ENCODE data around the gene HMGB1.

Gene HMGB1

DNA sequence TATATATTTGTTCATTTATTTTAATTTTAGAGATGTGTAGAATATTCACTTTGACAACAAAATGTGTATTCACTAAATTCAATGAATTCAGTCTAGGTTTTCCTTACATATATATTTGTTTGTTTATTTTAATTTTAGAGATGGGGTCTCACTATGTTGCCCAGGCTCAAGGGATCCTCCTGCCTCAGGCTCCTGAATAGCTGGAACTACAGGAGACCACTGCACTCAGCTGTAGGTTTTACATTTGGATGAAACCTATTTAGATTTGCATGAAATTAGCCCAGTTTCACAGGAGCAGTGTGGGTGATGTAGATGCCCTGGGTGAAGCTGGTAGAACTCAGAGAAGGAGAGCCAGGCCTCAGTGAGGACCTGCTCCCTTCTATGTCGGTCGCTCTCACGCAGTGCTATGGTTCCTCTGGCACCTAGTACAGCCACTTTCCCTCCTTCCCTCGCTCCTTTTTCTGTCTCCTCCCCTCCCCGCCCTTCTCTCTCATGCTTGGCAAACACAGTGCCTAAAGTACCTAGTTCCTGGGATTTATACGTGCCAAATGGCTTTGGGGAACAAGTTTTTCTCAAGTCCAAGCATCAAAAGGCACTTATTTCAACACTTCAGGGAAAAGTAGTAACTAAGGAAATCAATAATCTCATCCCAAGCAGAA lies 14.7 kb upstream of the HMGB1 start:
- no peak for ATAC-seq
- TF ChIP-seq ZNF565 (CRISPR knock-in tag; conservative IDR thresholded peaks at IDR 0.05; ENCODE audit: low read depth) (no peak), CREB5 (CRISPR knock-in tag; IDR thresholded peaks at IDR 0.05; ENCODE audit: low read depth) (no peak), ZFP3 (CRISPR knock-in tag; IDR thresholded peaks at IDR 0.05) (no peak), TCF4 (CRISPR knock-in tag; IDR thresholded peaks at IDR 0.05; ENCODE audit: borderline replicate concordance) (no peak), ISL1 (CRISPR knock-in tag; IDR thresholded peaks at IDR 0.05) (no peak), RARB (CRISPR knock-in tag; IDR thresholded peaks at IDR 0.05) (no peak), BACH2 (CRISPR knock-in tag; IDR thresholded peaks at IDR 0.05; ENCODE audit: borderline replicate concordance) (no peak), POU6F1 (CRISPR knock-in tag; IDR thresholded peaks at IDR 0.05; ENCODE audit: borderline replicate concordance, low read depth) (no peak), TOX (CRISPR knock-in tag; IDR thresholded peaks at IDR 0.05; ENCODE audit: borderline replicate concordance) (no peak), ZC3H10 (CRISPR knock-in tag; IDR thresholded peaks at IDR 0.05) (no peak), ESRRG (CRISPR knock-in tag; IDR thresholded peaks at IDR 0.05) (no peak), PATZ1 (CRISPR knock-in tag; IDR thresholded peaks at IDR 0.05; ENCODE audit: borderline replicate concordance) (no peak), GLIS3 (CRISPR knock-in tag; IDR thresholded peaks at IDR 0.05) (no peak), ARNTL (CRISPR knock-in tag; IDR thresholded peaks at IDR 0.05; ENCODE audit: borderline replicate concordance, low read depth) (no peak), ZFP30 (CRISPR knock-in tag; IDR thresholded peaks at IDR 0.05) (no peak), ZNF8 (CRISPR knock-in tag; IDR thresholded peaks at IDR 0.05) (no peak)

DNA sequence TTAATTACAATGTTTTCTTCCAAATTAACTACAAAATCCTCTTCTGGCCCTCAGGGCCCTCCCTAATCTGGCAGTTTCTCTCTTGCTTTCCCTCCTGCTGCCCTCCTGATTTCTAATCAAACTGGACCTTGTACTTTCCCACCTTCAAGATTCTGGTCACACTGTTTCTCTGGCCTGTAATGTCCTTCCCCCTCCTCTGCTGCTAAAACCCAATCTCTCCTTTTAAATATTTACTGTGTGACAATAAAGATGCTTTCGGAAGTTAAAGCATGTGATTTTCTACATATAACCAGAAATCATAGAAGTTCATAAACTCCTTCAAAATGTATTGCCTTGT lies 14.1 kb upstream of the HMGB1 start:
- ATAC-seq = no peak
- TF ChIP-seq ARNTL (CRISPR knock-in tag; IDR thresholded peaks at IDR 0.05; ENCODE audit: borderline replicate concordance, low read depth) (no peak), ZC3H10 (CRISPR knock-in tag; IDR thresholded peaks at IDR 0.05) (no peak)

DNA sequence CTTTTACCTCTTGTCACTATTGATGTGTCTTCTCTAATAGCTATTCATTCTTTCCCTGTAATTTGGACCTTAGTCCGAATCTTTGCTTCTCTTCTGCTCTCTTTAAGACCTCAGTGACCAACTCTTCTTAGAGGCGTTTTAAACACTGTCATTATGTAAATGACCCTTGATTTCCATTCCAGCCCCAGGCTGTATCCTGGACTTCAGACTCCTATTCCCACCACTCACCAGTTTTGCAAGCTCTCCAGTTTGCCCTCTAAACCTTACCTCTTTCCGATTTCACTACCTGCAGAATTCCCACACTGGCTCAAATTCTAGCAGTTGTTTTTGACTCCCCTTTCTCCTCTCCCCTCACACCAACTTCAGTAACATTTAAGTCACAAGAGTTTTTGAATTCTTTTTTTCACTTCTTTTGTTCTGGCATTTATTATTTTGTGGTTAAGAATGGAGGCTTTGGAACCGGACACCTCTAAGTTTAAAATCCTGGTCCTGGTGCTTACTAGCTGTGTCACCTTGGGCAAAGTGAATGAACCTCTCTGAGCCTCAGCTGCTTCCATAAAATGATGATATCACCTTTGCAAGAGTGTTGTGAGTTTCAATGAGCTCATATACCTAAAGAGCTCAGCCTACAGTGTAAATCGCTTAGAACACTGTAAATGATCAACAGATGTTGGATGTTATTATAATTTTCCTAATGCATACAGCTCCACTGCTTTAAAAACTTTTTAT lies 13.6 kb upstream of the HMGB1 start:
- no peak for ATAC-seq
- no peak for TF ChIP-seq PATZ1 (CRISPR knock-in tag; IDR thresholded peaks at IDR 0.05; ENCODE audit: borderline replicate concordance)
- TF ChIP-seq ZFP3 (CRISPR knock-in tag; IDR thresholded peaks at IDR 0.05) = no peak
- no peak for TF ChIP-seq CREB5 (CRISPR knock-in tag; IDR thresholded peaks at IDR 0.05; ENCODE audit: low read depth)
- no peak for TF ChIP-seq ISL1 (CRISPR knock-in tag; IDR thresholded peaks at IDR 0.05)
- TF ChIP-seq, protein P1, sequence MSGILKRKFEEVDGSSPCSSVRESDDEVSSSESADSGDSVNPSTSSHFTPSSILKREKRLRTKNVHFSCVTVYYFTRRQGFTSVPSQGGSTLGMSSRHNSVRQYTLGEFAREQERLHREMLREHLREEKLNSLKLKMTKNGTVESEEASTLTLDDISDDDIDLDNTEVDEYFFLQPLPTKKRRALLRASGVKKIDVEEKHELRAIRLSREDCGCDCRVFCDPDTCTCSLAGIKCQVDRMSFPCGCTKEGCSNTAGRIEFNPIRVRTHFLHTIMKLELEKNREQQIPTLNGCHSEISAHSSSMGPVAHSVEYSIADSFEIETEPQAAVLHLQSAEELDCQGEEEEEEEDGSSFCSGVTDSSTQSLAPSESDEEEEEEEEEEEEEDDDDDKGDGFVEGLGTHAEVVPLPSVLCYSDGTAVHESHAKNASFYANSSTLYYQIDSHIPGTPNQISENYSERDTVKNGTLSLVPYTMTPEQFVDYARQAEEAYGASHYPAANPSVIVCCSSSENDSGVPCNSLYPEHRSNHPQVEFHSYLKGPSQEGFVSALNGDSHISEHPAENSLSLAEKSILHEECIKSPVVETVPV (CRISPR knock-in tag; IDR thresholded peaks at IDR 0.05) = no peak
- no peak for TF ChIP-seq GLIS3 (CRISPR knock-in tag; IDR thresholded peaks at IDR 0.05)
- no peak for TF ChIP-seq OSR1 (CRISPR knock-in tag; IDR thresholded peaks at IDR 0.05)
- no peak for TF ChIP-seq SNAI2 (CRISPR knock-in tag; IDR thresholded peaks at IDR 0.05)
- no peak for TF ChIP-seq TCF4 (CRISPR knock-in tag; IDR thresholded peaks at IDR 0.05; ENCODE audit: borderline replicate concordance)
- TF ChIP-seq TSHZ2 (CRISPR knock-in tag; IDR thresholded peaks at IDR 0.05) = no peak
- TF ChIP-seq BACH2 (CRISPR knock-in tag; IDR thresholded peaks at IDR 0.05; ENCODE audit: borderline replicate concordance) = no peak
- TF ChIP-seq ZFP30 (CRISPR knock-in tag; IDR thresholded peaks at IDR 0.05) = no peak
- no peak for TF ChIP-seq ZC3H10 (CRISPR knock-in tag; IDR thresholded peaks at IDR 0.05)
- no peak for TF ChIP-seq ZNF565 (CRISPR knock-in tag; conservative IDR thresholded peaks at IDR 0.05; ENCODE audit: low read depth)
- no peak for TF ChIP-seq POU6F1 (CRISPR knock-in tag; IDR thresholded peaks at IDR 0.05; ENCODE audit: borderline replicate concordance, low read depth)
- TF ChIP-seq PPARA (CRISPR knock-in tag; IDR thresholded peaks at IDR 0.05; ENCODE audit: borderline replicate concordance) = no peak

Data from SK-N-SH treated with all-trans-retinoic acid at 6 μM for 48 hours (cell line).